ENCODE results near the gene PTBP2. TPM values are rescaled to one million over a fixed set of nuclear protein-coding genes. Genes with fewer than 3 reads are reported as not detected.

Gene PTBP2
- total RNA-seq, 2 donors from 2014 or later = 5.9 to 15.3 TPM

- WGBS, 2 donors = 92 to 100% methylated on average over 1 of the region's 1 CpG
- TF ChIP-seq POLR2A (IDR thresholded peaks at IDR 0.05) = no peak
- no peak for TF ChIP-seq CTCF (IDR thresholded peaks at IDR 0.05)
- Histone ChIP-seq H3K4me3 (no peak overlapping the region), H3K9me3 (no peaks in the 10 kb centered on the region), H3K27me3 (no peaks in the 10 kb centered on the region), H3K27ac (no peak overlapping the region), H3K36me3 (replicated peaks in 1 of 2; ENCODE audit: insufficient read depth in 1 of 2, low read depth in 2 of 2) (peaks cover 0 to 6% of the 10 kb centered on the region in 2 donors), H3K4me1 (no peaks in the 10 kb centered on the region)
- DNase-seq (no peak), ATAC-seq (no peak)
- intact Hi-C loops (cut with DNase I) = no loop called here
These were observed 94.3 kb downstream of the PTBP2 start for GRCh38 chr1:96815914-96816313.

- 40 to 55% methylated on average over 1 of the region's 1 CpG for WGBS, 2 donors
- no peak for ATAC-seq
These were observed 98.5 kb downstream of the PTBP2 start for GRCh38 chr1:96820107-96820506.

GRCh38 chr1:96820671-96821070, 99.1 kb downstream of the PTBP2 start:
- Histone ChIP-seq H3K27me3 (no peaks in the 10 kb centered on the region), H3K9me3 (no peaks in the 10 kb centered on the region), H3K27ac (no peak overlapping the region), H3K36me3 (replicated peaks in 1 of 2; ENCODE audit: insufficient read depth in 1 of 2, low read depth in 2 of 2) (no peaks in the 10 kb centered on the region), H3K4me1 (no peaks in the 10 kb centered on the region), H3K4me3 (no peak overlapping the region)
- TF ChIP-seq POLR2A (IDR thresholded peaks at IDR 0.05) (no peak), CTCF (IDR thresholded peaks at IDR 0.05) (no peak)
- no peak for DNase-seq
- intact Hi-C loops (cut with DNase I) = no loop called here
- WGBS, 2 donors = 92 to 95% methylated on average over 1 of the region's 1 CpG
- no peak for ATAC-seq

More at GRCh38 chr1:96820107-96820506, 98.5 kb downstream of the PTBP2 start:
- Histone ChIP-seq H3K27ac (no peak overlapping the region), H3K27me3 (no peaks in the 10 kb centered on the region), H3K36me3 (replicated peaks in 1 of 2; ENCODE audit: insufficient read depth in 1 of 2, low read depth in 2 of 2) (no peaks in the 10 kb centered on the region), H3K4me1 (no peaks in the 10 kb centered on the region), H3K4me3 (no peak overlapping the region), H3K9me3 (no peaks in the 10 kb centered on the region)
- DNase-seq = no peak
- TF ChIP-seq POLR2A (IDR thresholded peaks at IDR 0.05) (no peak), CTCF (IDR thresholded peaks at IDR 0.05) (no peak)
- intact Hi-C loops (cut with DNase I) = no loop called here

- no peak overlapping the region for H3K4me3 ChIP-seq
- ATAC-seq = no peak
- DNase-seq = no peak
- no peaks in the 10 kb centered on the region for H3K4me1 ChIP-seq
- H3K27me3 ChIP-seq = no peaks in the 10 kb centered on the region
- TF ChIP-seq POLR2A (IDR thresholded peaks at IDR 0.05) (no peak), CTCF (IDR thresholded peaks at IDR 0.05) (no peak)
- H3K27ac ChIP-seq = no peak overlapping the region
- H3K36me3 ChIP-seq (replicated peaks in 1 of 2; ENCODE audit: insufficient read depth in 1 of 2, low read depth in 2 of 2) = no peaks in the 10 kb centered on the region
- WGBS, 2 donors = 43 to 53% methylated on average over 1 of the region's 1 CpG
- no peaks in the 10 kb centered on the region for H3K9me3 ChIP-seq
- intact Hi-C loops (cut with DNase I) = no loop called here
These were observed 103.6 kb downstream of the PTBP2 start for GRCh38 chr1:96825231-96825630.

GRCh38 chr1:96825950-96826576, 104.5 kb downstream of the PTBP2 start:
- intact Hi-C loops (cut with DNase I) = no loop called here
- no peaks in the 10 kb centered on the region for H3K9me3 ChIP-seq
- no peak overlapping the region for H3K27ac ChIP-seq
- no peak overlapping the region for H3K4me3 ChIP-seq
- DNase-seq (no peak), ATAC-seq (no peak)
- no peaks in the 10 kb centered on the region for H3K36me3 ChIP-seq (replicated peaks in 1 of 2; ENCODE audit: insufficient read depth in 1 of 2, low read depth in 2 of 2)
- no peaks in the 10 kb centered on the region for H3K27me3 ChIP-seq
- TF ChIP-seq POLR2A (IDR thresholded peaks at IDR 0.05) = no peak
- TF ChIP-seq CTCF (IDR thresholded peaks at IDR 0.05) = no peak
- H3K4me1 ChIP-seq = no peaks in the 10 kb centered on the region

Data from body of pancreas (tissue), 4 donors.